ENCODE data around the gene NUP37. TPM values are rescaled to one million over a fixed set of nuclear protein-coding genes. Genes with fewer than 3 reads are reported as not detected.

Gene NUP37
- total and polyA plus RNA-seq, 2 of the 13 experiments (the other 11 are each of a cell fraction or from before 2014, with no cell fraction given) = 50.6 to 80.1 TPM

DNA sequence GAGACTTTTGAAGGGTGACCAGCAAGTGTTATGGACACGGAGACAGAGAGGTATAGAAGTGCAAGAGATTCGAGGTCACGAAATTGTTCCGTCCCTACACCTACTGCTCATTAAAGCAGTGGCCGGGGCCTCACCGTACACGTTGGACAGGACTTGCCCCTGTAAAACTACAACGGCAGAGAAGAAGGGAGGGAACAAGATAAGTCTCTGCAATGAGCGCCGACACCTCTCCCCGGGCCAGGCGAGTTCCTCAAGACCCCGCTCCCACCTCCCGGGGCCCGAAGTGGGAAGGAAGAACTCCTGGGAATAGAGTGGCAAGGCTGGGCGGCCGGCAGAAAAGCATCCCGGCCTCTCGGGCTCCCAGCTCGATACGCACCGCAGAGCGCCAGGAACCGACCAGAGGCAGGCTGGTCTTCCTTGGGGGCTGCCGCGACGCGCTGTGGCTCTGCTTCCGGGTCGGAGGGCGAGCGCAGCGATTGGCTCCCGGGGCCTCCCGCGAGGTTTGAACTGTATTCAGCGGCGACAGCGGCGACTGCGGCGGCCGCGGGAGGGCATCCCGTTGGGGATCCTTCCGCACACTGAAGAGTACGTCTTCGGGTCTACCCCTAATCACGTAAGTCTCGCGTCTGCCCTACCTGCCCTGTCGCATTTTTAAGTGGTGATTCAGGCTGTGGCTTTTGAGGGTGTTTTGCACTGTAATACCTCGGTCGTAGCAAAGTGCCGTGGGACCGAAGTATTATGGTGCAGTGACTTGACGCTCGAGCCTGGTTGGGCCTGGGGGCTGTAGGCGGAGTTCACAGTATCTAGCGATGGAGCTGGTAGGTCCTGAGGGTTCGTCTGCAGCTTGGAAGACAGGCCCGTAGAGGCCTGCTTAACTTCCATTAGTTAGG, at the start of gene NUP37, which contains the start of gene PARPBP (continued):
- TF ChIP-seq ZNF589 (CRISPR knock-in tag; conservative IDR thresholded peaks at IDR 0.05) = 0 out of 2 replicates have a peak, but pooled peaks have one; percentile 85
- peak; percentile 31; the same call in 1 of the 2 replicates for TF ChIP-seq ZNF431 (CRISPR knock-in tag; IDR thresholded peaks at IDR 0.05; ENCODE audit: borderline replicate concordance, low read depth)
- peak; percentile 63; the same call in 1 of the 2 replicates for TF ChIP-seq DRAP1 (CRISPR knock-in tag; IDR thresholded peaks at IDR 0.05)
- TF ChIP-seq, protein P1, sequence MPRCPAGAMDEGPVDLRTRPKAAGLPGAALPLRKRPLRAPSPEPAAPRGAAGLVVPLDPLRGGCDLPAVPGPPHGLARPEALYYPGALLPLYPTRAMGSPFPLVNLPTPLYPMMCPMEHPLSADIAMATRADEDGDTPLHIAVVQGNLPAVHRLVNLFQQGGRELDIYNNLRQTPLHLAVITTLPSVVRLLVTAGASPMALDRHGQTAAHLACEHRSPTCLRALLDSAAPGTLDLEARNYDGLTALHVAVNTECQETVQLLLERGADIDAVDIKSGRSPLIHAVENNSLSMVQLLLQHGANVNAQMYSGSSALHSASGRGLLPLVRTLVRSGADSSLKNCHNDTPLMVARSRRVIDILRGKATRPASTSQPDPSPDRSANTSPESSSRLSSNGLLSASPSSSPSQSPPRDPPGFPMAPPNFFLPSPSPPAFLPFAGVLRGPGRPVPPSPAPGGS (CRISPR knock-in tag; IDR thresholded peaks at IDR 0.05) = 0 out of 2 replicates have a peak, but pooled peaks have one; percentile 33
- peak; percentile 76 for TF ChIP-seq ZNF788 (CRISPR knock-in tag; IDR thresholded peaks at IDR 0.05; ENCODE audit: borderline replicate concordance)
- no peak for TF ChIP-seq PTBP1 (IDR thresholded peaks at IDR 0.05; ENCODE audit: low read depth, low read length, poor library complexity, severe bottlenecking)
- peak; percentile 64; the same call in 1 of the 2 replicates for TF ChIP-seq UBTF (CRISPR knock-in tag; IDR thresholded peaks at IDR 0.05)
- peak; percentile 61 for TF ChIP-seq ELF3 (CRISPR knock-in tag; IDR thresholded peaks at IDR 0.05)
- TF ChIP-seq, protein P2, sequence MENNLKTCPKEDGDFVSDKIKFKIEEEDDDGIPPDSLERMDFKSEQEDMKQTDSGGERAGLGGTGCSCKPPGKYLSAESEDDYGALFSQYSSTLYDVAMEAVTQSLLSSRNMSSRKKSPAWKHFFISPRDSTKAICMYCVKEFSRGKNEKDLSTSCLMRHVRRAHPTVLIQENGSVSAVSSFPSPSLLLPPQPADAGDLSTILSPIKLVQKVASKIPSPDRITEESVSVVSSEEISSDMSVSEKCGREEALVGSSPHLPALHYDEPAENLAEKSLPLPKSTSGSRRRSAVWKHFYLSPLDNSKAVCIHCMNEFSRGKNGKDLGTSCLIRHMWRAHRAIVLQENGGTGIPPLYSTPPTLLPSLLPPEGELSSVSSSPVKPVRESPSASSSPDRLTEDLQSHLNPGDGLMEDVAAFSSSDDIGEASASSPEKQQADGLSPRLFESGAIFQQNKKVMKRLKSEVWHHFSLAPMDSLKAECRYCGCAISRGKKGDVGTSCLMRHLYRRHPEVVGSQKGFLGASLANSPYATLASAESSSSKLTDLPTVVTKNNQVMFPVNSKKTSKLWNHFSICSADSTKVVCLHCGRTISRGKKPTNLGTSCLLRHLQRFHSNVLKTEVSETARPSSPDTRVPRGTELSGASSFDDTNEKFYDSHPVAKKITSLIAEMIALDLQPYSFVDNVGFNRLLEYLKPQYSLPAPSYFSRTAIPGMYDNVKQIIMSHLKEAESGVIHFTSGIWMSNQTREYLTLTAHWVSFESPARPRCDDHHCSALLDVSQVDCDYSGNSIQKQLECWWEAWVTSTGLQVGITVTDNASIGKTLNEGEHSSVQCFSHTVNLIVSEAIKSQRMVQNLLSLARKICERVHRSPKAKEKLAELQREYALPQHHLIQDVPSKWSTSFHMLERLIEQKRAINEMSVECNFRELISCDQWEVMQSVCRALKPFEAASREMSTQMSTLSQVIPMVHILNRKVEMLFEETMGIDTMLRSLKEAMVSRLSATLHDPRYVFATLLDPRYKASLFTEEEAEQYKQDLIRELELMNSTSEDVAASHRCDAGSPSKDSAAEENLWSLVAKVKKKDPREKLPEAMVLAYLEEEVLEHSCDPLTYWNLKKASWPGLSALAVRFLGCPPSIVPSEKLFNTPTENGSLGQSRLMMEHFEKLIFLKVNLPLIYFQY (CRISPR knock-in tag; IDR thresholded peaks at IDR 0.05; ENCODE audit: borderline replicate concordance) = no peak
- peak; percentile 28; the same call in 1 of the 2 replicates for TF ChIP-seq FOXP4 (CRISPR knock-in tag; IDR thresholded peaks at IDR 0.05)
- peak; percentile 87 for TF ChIP-seq GABPA (IDR thresholded peaks at IDR 0.05; ENCODE audit: low read depth, low read length)
- TF ChIP-seq GABPA (CRISPR knock-in tag; IDR thresholded peaks at IDR 0.05; ENCODE audit: low read depth) = peak; percentile 98
- peak; percentile 71 for TF ChIP-seq SP4 (CRISPR knock-in tag; IDR thresholded peaks at IDR 0.05)
